GM12873 (cell line): Measurements from ENCODE around the gene CENPV.

ENCODE experiments used
- TF ChIP-seq, protein P1 (sequence below): IDR thresholded peaks from 2 replicates; pipeline ENCODE4 v1.5.1; 2012; ENCODE audit warnings: low read depth, mild to moderate bottlenecking, moderate library complexity, low read length, control low read depth; ENCODE audit not compliant: insufficient read depth; ENCODE audit errors: missing control alignments

Gene CENPV

DNA sequence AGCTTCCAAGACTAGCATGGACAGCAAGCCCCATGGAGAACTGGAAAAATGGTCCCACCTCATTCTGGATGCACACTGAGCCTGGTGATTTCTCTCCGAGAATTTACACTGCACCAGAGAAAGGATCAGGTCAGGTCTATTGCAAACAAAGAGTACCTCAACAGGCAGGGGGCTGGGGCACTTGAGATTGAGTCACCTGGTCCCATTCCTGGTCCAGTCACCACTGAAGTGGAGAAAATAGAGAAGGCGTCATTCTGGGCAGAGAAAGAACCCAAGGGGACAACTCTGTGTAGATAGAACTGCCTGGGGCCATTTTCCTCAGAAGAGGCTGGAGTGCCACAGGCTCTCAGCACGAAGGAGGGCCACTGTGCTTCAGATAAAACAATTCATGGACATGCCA is 38.4 kb downstream of the CENPV start:
- TF ChIP-seq, protein P1, sequence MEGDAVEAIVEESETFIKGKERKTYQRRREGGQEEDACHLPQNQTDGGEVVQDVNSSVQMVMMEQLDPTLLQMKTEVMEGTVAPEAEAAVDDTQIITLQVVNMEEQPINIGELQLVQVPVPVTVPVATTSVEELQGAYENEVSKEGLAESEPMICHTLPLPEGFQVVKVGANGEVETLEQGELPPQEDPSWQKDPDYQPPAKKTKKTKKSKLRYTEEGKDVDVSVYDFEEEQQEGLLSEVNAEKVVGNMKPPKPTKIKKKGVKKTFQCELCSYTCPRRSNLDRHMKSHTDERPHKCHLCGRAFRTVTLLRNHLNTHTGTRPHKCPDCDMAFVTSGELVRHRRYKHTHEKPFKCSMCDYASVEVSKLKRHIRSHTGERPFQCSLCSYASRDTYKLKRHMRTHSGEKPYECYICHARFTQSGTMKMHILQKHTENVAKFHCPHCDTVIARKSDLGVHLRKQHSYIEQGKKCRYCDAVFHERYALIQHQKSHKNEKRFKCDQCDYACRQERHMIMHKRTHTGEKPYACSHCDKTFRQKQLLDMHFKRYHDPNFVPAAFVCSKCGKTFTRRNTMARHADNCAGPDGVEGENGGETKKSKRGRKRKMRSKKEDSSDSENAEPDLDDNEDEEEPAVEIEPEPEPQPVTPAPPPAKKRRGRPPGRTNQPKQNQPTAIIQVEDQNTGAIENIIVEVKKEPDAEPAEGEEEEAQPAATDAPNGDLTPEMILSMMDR: no peak

- TF ChIP-seq, protein P1: no peak
Observed at GRCh38 chr17:16314189-16314588, 39.1 kb downstream of the CENPV start.

- TF ChIP-seq, protein P1: no peak
Observed at GRCh38 chr17:16313139-16314090, 39.9 kb downstream of the CENPV start.

DNA sequence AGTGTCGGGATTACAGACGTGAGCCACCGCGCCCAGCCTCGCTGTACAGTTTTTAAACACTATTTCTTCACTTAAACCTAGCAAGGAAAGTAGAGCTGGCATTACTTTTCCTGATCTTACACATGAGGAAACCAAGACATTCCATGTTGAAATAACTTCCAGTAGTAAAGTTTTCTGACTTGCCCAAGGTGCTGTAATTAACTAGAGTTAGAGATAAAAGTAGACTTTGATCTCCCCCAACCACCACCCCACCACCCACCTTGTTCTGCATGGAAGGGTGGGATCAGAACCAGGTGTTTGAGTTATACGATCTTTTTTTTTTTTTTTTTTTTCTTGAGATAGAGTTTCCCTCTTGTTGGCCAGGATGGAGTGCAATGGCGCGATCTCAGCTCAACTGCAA is 47.1 kb downstream of the CENPV start:
- TF ChIP-seq, protein P1: no peak

- TF ChIP-seq, protein P1: peak; percentile 72
Observed at GRCh38 chr17:16304830-16305229, 48.4 kb downstream of the CENPV start.

GRCh38 chr17:16302856-16303255 is 50.4 kb downstream of the CENPV start:
- TF ChIP-seq, protein P1: no peak

- TF ChIP-seq, protein P1: no peak
Observed at GRCh38 chr17:16301963-16302855, 51.1 kb downstream of the CENPV start.
